Spleen (tissue), 7 donors: ENCODE data around the gene CTXN1.

Source experiments
- CTCF ChIP-seq, 11 experiments: fragments of 200-600 bp in 7 of 11; fragments of 450-650 bp in 4 of 11; sonication (generic) in 4 of 11; IDR thresholded peaks in 8 of 11; conservative IDR thresholded peaks in 3 of 11; 1 replicate in 7 of 11; 2 replicates in 4 of 11; pipeline versions ENCODE4 v1.4.0 to v1.8.0; 2016 to 2021; ENCODE audit warnings: antibody characterized with exemption in 11 of 11, inconsistent platforms in 4 of 11, mild to moderate bottlenecking in 1 of 11
- POLR2A ChIP-seq, 3 donors: fragments of 450-650 bp; IDR thresholded peaks; one replicate each; pipeline ENCODE4 v1.5.1; 2017; ENCODE audit warnings: antibody characterized with exemption in 3 of 3, mild to moderate bottlenecking in 1 of 3
- POLR2AphosphoS5 ChIP-seq, 3 donors: sonication (generic); formaldehyde crosslinking; IDR thresholded peaks; one replicate each; pipeline ENCODE4 v1.5.1; 2017; ENCODE audit warnings: antibody characterized with exemption in 3 of 3
- donor health status: DM: no; HTN: no; CAD: no; lungs with moderate emphysema.
- donor health status: DM: no; HTN: no; CAD: no.
- donor health status: DM: no; HTN: no; CAD: no.

- TF ChIP-seq CTCF (IDR thresholded peaks at IDR 0.05 in 8 of 11, conservative IDR thresholded peaks at IDR 0.05 in 3 of 11) (no peak), POLR2A (IDR thresholded peaks at IDR 0.05) (no peak), POLR2AphosphoS5 (IDR thresholded peaks at IDR 0.05) (peak in 2 of 3 donors; percentile 7 to 39)
Observed at GRCh38 chr19:7934766-7935165, 8.8 kb upstream of the CTXN1 start.
